ENCODE measurements around the gene HBP1.

DNA sequence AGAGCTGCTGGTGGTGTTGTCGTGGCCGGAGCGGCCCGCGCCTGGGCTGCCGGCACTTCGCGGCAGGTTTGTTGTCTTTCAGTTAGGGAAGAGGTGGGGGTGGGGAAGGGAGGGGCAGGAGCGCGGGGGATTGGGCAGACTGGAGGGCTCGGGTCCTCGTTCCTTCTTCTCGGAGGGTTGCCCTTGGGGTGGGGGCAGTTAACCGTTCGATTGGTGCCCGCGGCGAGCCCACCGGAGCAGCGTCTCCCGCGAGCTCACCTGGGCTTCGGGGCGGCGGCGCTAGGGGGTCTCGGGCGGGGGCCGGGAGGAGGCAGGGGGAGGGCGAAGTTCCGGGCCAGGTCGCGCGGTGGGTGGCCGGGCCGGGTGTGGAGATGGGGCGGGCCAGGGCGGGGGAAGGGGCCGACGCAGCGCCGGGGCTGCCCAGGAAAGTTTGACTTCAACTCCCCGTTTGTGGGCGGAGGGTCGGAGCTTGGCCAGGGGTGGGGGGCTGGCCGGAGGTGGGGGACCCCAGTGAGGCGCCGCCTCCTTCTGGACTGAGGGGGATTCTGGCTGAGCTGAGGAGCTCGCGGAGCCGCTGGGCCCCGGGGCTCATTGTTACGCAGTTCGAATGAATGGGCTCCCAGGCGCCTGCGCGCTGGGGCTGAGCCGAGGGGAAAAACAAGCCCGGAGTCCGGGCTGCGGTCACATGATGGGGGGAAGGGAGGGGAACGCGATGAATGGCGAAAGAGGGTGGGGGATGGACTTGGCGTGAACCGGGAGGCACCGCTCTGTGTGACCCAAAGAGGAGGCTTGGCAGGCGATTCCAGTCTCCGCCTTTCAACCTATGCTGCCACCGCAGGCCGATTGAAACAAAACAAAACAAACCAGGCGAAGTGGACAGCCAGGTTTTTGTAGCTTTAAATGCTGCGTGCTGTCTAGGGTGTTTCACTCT lies 582 bp downstream of the HBP1 start:
- TF ChIP-seq, protein P1, sequence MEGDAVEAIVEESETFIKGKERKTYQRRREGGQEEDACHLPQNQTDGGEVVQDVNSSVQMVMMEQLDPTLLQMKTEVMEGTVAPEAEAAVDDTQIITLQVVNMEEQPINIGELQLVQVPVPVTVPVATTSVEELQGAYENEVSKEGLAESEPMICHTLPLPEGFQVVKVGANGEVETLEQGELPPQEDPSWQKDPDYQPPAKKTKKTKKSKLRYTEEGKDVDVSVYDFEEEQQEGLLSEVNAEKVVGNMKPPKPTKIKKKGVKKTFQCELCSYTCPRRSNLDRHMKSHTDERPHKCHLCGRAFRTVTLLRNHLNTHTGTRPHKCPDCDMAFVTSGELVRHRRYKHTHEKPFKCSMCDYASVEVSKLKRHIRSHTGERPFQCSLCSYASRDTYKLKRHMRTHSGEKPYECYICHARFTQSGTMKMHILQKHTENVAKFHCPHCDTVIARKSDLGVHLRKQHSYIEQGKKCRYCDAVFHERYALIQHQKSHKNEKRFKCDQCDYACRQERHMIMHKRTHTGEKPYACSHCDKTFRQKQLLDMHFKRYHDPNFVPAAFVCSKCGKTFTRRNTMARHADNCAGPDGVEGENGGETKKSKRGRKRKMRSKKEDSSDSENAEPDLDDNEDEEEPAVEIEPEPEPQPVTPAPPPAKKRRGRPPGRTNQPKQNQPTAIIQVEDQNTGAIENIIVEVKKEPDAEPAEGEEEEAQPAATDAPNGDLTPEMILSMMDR (conservative IDR thresholded peaks at IDR 0.05; ENCODE audit: low read depth, low read length), result 0 out of 2 replicates have a peak, but pooled peaks have one; percentile 10
- TF ChIP-seq POLR2A (IDR thresholded peaks at IDR 0.05; ENCODE audit: low read depth, low read length) (peak; percentile 71), CEBPB (IDR thresholded peaks at IDR 0.05; ENCODE audit: low read depth, low read length) (peak; percentile 97), FOS (IDR thresholded peaks at IDR 0.05; ENCODE audit: low read depth, low read length) (0 out of 2 replicates have a peak, but pooled peaks have one; percentile 12), CHD1 (IDR thresholded peaks at IDR 0.05; ENCODE audit: low read depth, low read length) (peak; percentile 1; the same call in 1 of the 2 replicates), MAFK (IDR thresholded peaks at IDR 0.05; ENCODE audit: low read depth, low read length) (no peak), BHLHE40 (IDR thresholded peaks at IDR 0.05; ENCODE audit: low read depth, low read length) (peak; percentile 83), RFX5 (IDR thresholded peaks at IDR 0.05; ENCODE audit: low read depth, low read length) (no peak), MXI1 (IDR thresholded peaks at IDR 0.05; ENCODE audit: borderline replicate concordance, low read depth, low read length) (peak; percentile 65), RAD21 (IDR thresholded peaks at IDR 0.05; ENCODE audit: low read length) (peak; percentile 24; the same call in 1 of the 2 replicates), NFE2L2 (IDR thresholded peaks at IDR 0.05; ENCODE audit: low read depth, low read length) (no peak)
- TF ChIP-seq, protein P2, sequence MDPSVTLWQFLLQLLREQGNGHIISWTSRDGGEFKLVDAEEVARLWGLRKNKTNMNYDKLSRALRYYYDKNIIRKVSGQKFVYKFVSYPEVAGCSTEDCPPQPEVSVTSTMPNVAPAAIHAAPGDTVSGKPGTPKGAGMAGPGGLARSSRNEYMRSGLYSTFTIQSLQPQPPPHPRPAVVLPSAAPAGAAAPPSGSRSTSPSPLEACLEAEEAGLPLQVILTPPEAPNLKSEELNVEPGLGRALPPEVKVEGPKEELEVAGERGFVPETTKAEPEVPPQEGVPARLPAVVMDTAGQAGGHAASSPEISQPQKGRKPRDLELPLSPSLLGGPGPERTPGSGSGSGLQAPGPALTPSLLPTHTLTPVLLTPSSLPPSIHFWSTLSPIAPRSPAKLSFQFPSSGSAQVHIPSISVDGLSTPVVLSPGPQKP (IDR thresholded peaks at IDR 0.05; ENCODE audit: borderline replicate concordance, low read depth, low read length), result no peak
- TF ChIP-seq, protein P3, sequence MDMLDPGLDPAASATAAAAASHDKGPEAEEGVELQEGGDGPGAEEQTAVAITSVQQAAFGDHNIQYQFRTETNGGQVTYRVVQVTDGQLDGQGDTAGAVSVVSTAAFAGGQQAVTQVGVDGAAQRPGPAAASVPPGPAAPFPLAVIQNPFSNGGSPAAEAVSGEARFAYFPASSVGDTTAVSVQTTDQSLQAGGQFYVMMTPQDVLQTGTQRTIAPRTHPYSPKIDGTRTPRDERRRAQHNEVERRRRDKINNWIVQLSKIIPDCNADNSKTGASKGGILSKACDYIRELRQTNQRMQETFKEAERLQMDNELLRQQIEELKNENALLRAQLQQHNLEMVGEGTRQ (IDR thresholded peaks at IDR 0.05; ENCODE audit: low read depth, low read length), result peak; percentile 98

Measured in IMR-90 (cell line).